Esophagus (tissue), 2 donors: ENCODE measurements around the gene SESN2. TPM values are rescaled to one million over a fixed set of nuclear protein-coding genes. Genes with fewer than 3 reads are reported as not detected.

Experiments used
- H3K27ac ChIP-seq, 2 donors: one replicate each; pipeline ENCODE4 v1.5.1; 2013; ENCODE audit warnings: low read depth in 2 of 2, mild to moderate bottlenecking in 2 of 2, inconsistent platforms in 1 of 2, low read length in 1 of 2, moderate library complexity in 1 of 2
- H3K27me3 ChIP-seq, 2 donors: one replicate each; pipeline ENCODE4 v1.6.1; 2013; ENCODE audit warnings: low read length in 2 of 2, control low read depth in 1 of 2, mild to moderate bottlenecking in 1 of 2; ENCODE audit not compliant: insufficient read depth in 2 of 2, control insufficient read depth in 1 of 2
- H3K36me3 ChIP-seq, 2 donors: one replicate each; pipeline ENCODE4 v1.6.1; 2013; ENCODE audit warnings: low read length in 1 of 2; ENCODE audit not compliant: control insufficient read depth in 2 of 2, insufficient read depth in 2 of 2
- H3K4me1 ChIP-seq, 2 donors: one replicate each; pipeline ENCODE4 v1.6.1; 2013; ENCODE audit warnings: low read length in 1 of 2; ENCODE audit not compliant: control insufficient read depth in 2 of 2, insufficient read depth in 2 of 2
- H3K4me3 ChIP-seq, 2 donors: one replicate each; pipeline ENCODE4 v1.5.1; 2013; ENCODE audit warnings: low read length in 2 of 2, mild to moderate bottlenecking in 2 of 2, low read depth in 1 of 2, moderate library complexity in 1 of 2
- H3K9me3 ChIP-seq, 2 donors: one replicate each; pipeline ENCODE4 v1.6.1; 2013; ENCODE audit warnings: mild to moderate bottlenecking in 2 of 2, low read depth in 1 of 2, low read length in 1 of 2, moderate library complexity in 1 of 2; ENCODE audit not compliant: control insufficient read depth in 2 of 2, insufficient read depth in 1 of 2
- WGBS, 2 donors: extraction: QIAGEN DNeasy Blood & Tissue Kit; methylation state at CpG; one replicate each; pipeline ENCODE4 v1.1.7; 2013; 5-methylcytosine and 5-hydroxymethylcytosine counted together
- polyA plus RNA-seq, 2 donors: library from polyadenylated mRNA; stranded (reverse); fragments of 200-250 nt; gene quantifications; one replicate each; pipeline ENCODE4 v1.2.3, GENCODE V29; 2013
- donor health status: healthy with polysubstance abuse.
- donor health status: Bipolar disorder and iron deficiency.

Gene SESN2
- polyA plus RNA-seq, 2 donors, result 15.7 to 24.9 TPM

DNA sequence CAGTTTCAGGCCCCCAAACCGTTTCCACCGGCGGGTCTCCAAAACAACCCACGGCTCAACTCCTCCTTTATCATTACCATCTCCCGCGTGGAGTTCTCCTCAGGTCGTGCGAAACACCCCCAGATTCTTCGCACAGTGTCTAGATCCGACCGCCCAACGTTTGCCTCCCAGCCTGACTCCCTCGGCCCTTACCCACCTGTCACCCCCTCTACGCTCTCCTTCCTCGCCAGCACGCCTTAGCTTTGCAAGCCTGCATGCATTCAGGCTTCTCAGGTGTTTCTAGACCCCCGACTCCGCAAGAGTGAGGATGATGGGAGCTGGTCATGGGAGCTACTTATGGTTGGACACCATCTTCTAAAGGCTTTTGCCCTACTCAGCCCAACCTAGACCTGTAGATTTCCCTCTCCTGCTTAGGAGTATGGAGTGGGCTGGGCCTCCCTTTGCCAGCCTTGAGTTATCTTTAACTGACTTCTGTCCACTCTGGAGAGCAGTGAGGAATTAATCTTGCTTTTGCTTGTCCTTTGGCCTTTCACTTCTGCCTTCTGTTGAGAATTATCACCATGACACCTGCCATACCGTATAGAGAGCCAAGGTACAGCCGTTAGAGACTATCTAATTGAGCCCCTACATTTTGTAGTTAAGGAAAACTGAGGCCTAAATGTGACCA is 22.5 kb upstream of the SESN2 start:
- 11% methylated on average over 20 of the region's 20 CpGs for WGBS, 2 donors
- H3K36me3 ChIP-seq, result peaks cover 0 to 3% of the 10 kb centered on the region in 2 donors
- no peaks in the 10 kb centered on the region for H3K27me3 ChIP-seq
- H3K27ac ChIP-seq, result peak overlapping the region; percentile 90
- peak overlapping the region; percentile 93 to 97 for H3K4me3 ChIP-seq
- no peaks in the 10 kb centered on the region for H3K9me3 ChIP-seq
- peaks cover 0 to 9% of the 10 kb centered on the region in 2 donors for H3K4me1 ChIP-seq

- Histone ChIP-seq H3K27ac (no peak overlapping the region), H3K27me3 (no peaks in the 10 kb centered on the region), H3K4me3 (no peak overlapping the region), H3K9me3 (no peaks in the 10 kb centered on the region), H3K4me1 (peaks cover 0 to 8% of the 10 kb centered on the region in 2 donors), H3K36me3 (peaks cover 0 to 3% of the 10 kb centered on the region in 2 donors)
- 45 to 52% methylated on average over 2 of the region's 2 CpGs for WGBS, 2 donors
Measured at GRCh38 chr1:28239004-28239403, 20.3 kb upstream of the SESN2 start.

DNA sequence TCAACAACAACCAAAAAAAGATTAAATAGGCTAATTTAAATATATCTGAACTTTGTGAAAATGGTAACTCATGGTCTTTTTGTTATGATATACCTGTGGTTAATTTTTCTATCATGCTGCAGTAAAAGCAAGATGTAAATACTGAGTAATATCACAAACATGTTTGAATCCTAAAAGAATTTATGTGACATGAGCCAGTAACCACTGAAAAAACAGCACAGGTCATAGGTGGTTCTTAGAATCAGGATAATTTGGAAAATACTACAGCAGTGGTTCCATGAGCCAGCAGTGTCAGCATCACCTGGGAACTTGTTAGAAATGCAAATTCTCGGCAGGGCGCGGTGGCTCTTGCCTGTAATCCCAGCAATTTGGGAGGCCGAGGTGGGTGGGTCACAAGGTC is 19.3 kb upstream of the SESN2 start:
- WGBS, 2 donors, result 86 to 93% methylated on average over 4 of the region's 4 CpGs
- H3K4me3 ChIP-seq, result no peak overlapping the region
- H3K27ac ChIP-seq, result no peak overlapping the region
- H3K4me1 ChIP-seq, result peaks cover 0 to 8% of the 10 kb centered on the region in 2 donors
- H3K9me3 ChIP-seq, result no peaks in the 10 kb centered on the region
- H3K36me3 ChIP-seq, result peaks cover 0 to 3% of the 10 kb centered on the region in 2 donors
- no peaks in the 10 kb centered on the region for H3K27me3 ChIP-seq

- 62 to 66% methylated on average over 10 of the region's 10 CpGs for WGBS, 2 donors
- Histone ChIP-seq H3K27ac (peak overlapping the region; percentile 48 to 74), H3K4me3 (no peak overlapping the region)
Measured at GRCh38 chr1:28241638-28242241, 17.6 kb upstream of the SESN2 start.

GRCh38 chr1:28243685-28244311 is 15.5 kb upstream of the SESN2 start:
- Histone ChIP-seq H3K9me3 (no peaks in the 10 kb centered on the region), H3K27me3 (no peaks in the 10 kb centered on the region), H3K27ac (no peak overlapping the region), H3K4me3 (no peak overlapping the region), H3K36me3 (no peaks in the 10 kb centered on the region), H3K4me1 (peaks cover 0 to 3% of the 10 kb centered on the region in 2 donors)
- 69 to 78% methylated on average over 2 of the region's 2 CpGs for WGBS, 2 donors

More at GRCh38 chr1:28241638-28242241, 17.6 kb upstream of the SESN2 start:
- Histone ChIP-seq H3K27me3 (no peaks in the 10 kb centered on the region), H3K36me3 (peaks cover 0 to 3% of the 10 kb centered on the region in 2 donors), H3K4me1 (peaks cover 0 to 6% of the 10 kb centered on the region in 2 donors), H3K9me3 (no peaks in the 10 kb centered on the region)

DNA sequence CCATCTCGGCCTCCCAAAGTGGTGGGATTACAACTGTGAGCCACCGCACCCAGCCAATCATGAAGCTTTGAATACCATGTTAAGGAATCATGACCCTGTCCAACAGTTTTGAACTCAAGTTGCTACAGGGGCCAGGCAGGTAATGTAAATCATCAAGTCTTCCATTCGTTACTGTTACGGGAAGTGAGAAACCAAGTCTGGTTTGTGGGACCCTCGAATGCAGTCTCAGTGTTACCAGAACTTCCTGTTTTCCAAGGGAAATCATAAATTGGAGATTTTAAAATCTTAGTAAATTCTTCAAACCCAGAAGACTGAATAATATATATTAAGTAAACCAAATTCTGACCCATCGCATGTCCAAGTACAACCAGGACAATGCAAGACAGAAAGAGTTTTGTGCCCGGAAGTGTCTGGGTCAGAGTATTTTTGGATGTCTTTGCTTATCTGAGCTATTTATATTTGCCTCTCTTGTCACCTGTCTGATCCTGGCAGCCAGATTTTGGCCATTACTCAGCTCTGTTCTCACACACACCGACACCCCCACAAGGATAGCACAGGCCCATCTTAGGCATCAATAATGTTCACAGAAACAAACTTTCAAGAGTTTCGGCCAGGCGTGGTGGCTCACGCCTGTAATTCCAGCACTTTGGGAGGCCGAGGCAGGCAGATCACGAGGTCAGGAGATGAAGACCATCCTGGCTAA is 14.6 kb upstream of the SESN2 start:
- Histone ChIP-seq H3K4me3 (no peak overlapping the region), H3K4me1 (peaks cover 0 to 3% of the 10 kb centered on the region in 2 donors), H3K36me3 (no peaks in the 10 kb centered on the region), H3K27ac (peak overlapping the region in 1 of 2 donors; percentile 22), H3K27me3 (no peaks in the 10 kb centered on the region), H3K9me3 (no peaks in the 10 kb centered on the region)
- 83 to 85% methylated on average over 13 of the region's 13 CpGs for WGBS, 2 donors

DNA sequence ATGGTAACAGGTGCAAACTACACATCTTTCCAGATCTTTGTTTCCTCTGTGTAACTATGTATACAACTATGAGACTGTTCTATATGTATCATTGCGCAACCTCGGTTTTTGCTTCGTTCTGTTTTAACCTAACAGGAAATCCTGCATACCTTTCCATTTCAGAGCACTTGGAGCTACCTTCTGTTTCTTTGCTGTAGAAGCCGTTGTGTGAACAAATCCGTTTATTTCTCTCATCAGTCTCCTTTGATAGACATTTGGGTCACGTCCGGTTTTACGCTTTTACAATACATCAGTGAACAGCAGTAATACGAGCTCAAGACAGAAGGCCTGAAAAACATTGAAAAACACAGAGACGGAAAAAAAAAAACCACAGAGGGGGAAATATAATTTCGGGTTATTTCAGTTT is 12.9 kb upstream of the SESN2 start:
- 31 to 37% methylated on average over 11 of the region's 11 CpGs for WGBS, 2 donors
- H3K27ac ChIP-seq, result peak overlapping the region; percentile 22 to 73
- H3K27me3 ChIP-seq, result no peaks in the 10 kb centered on the region
- H3K36me3 ChIP-seq, result no peaks in the 10 kb centered on the region
- H3K4me3 ChIP-seq, result peak overlapping the region in 1 of 2 donors; percentile 38
- peaks cover 0 to 3% of the 10 kb centered on the region in 2 donors for H3K4me1 ChIP-seq
- no peaks in the 10 kb centered on the region for H3K9me3 ChIP-seq

- no peak overlapping the region for H3K4me3 ChIP-seq
- no peaks in the 10 kb centered on the region for H3K4me1 ChIP-seq
- no peaks in the 10 kb centered on the region for H3K36me3 ChIP-seq
- peak overlapping the region; percentile 68 to 82 for H3K27ac ChIP-seq
- 55 to 60% methylated on average over 11 of the region's 11 CpGs for WGBS, 2 donors
- no peaks in the 10 kb centered on the region for H3K27me3 ChIP-seq
- no peaks in the 10 kb centered on the region for H3K9me3 ChIP-seq
Measured at GRCh38 chr1:28247612-28248272, 11.6 kb upstream of the SESN2 start.
